Renal cortical epithelial cell (primary cell): ENCODE results near the gene F2R. TPM values are rescaled to one million over a fixed set of nuclear protein-coding genes. Genes with fewer than 3 reads are reported as not detected.

ENCODE experiments used
- DNase-seq: peaks from one replicate; pipeline ENCODE4 v3.0.0-alpha.2; 2011; ENCODE audit warnings: low read depth
- total RNA-seq: library from RNA; depleted of rRNA; stranded (reverse); fragments of >200 nt; gene quantifications from 2 replicates; pipeline ENCODE4 v1.2.3, GENCODE V29; 2014

Gene F2R
- total RNA-seq, 1 donor from 2014 or later: 80.5 TPM

- DNase-seq: peak; percentile 72
Measured at GRCh38 chr5:76690704-76691466, 25.0 kb upstream of the F2R start.

- DNase-seq: peak; percentile 69
Measured at GRCh38 chr5:76691467-76692273, 24.3 kb upstream of the F2R start.

- no peak for DNase-seq
Measured at GRCh38 chr5:76692274-76692540, 23.7 kb upstream of the F2R start.

GRCh38 chr5:76692651-76693050 is 23.3 kb upstream of the F2R start:
- DNase-seq: no peak

DNA sequence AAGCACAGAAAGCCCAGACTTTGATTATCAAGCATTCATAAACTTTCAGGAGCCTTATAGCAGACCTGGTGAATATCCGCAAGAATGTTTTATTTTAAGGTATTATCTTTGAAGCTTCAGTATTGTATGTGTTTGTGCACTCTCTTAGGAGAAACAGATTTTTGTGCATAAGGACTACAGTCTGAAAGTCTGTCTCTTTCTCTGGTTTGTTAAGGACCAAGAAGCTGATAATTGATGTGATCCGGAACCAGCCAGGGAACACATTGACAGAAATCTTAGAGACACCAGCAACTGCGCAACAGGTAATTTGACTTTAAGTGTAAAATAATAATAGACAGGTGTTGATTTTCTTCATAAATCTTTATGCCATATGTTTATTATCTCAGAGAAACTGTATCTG is 22.8 kb upstream of the F2R start:
- DNase-seq: no peak

GRCh38 chr5:76694317-76694716 is 21.6 kb upstream of the F2R start:
- no peak for DNase-seq

DNA sequence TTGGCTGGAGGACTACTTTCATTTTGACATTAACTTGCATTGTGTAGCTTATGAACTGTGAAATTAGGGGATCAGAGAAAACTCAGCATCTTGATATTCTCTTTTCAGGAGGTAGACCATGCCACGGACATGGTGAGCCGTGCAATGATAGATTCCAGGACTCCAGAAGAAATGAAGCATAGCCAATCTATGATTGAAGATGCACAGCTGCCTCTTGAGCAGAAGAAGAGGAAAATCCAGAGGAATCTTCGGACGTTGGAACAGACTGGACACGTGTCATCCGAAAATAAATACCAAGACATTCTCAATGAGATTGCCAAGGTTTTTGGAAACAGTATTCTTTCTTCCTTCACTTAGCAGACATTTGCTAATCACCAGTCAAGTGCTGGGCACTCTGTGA is 20.6 kb upstream of the F2R start:
- DNase-seq: no peak

- DNase-seq: no peak
Measured at GRCh38 chr5:76696251-76696650, 19.7 kb upstream of the F2R start.

DNA sequence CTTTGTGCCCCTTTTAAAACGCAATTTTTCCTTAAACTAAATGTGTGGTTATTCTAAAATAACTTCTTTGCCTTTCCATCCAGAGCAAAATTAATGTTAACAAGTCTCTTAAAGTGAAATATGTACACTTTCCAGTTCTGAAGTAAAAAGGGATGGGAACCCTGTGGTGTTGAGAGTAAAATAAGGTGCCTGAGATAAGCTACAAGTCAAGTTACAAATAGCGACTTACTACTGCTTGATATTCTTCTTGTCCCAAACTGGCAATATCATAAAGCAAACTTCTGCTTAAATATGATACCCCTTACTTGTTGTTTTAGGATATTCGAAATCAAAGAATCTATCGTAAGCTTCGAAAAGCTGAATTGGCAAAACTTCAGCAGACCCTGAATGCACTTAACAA is 18.3 kb upstream of the F2R start:
- DNase-seq: no peak

DNA sequence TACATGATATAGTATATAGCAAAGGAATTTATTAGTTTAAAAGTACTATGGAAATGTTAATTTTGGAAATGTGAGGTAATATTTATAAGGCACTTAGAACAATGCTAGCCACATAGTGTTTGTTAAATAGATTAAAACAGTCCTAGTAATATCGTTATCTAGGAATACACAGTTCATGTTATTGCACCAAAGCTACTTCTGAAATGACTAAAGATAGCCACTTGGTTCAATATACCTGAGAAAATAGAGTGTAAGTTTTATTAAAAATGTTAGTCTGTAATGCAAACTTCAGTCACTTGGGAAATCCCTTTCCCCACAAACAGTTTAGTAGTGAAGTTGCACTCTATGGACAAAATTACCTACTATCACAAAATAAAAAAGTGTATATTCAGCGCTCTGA is 15.4 kb upstream of the F2R start:
- no peak for DNase-seq

DNA sequence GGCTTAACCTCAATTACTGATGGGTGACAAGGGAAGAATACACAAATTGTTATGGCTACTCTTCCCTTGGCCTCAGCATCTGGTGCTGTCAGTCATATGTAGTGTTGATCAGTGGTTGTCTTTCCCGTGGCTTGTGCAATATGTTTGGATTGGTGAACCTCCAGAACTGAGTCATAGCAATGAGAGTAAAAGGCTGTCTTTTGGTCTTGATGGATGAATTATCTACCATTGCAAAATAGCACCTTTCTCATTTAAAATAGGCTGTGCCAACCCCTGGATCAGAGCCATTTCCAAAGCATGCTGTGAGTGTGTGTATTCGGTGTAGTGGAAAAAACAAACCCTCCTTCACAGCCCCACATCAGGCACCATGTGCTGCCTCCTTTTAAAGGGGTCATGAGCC is 14.6 kb upstream of the F2R start:
- DNase-seq: peak; percentile 97

- no peak for DNase-seq
Measured at GRCh38 chr5:76703707-76704106, 12.2 kb upstream of the F2R start.

- DNase-seq: no peak
Measured at GRCh38 chr5:76704131-76704663, 11.7 kb upstream of the F2R start.

- DNase-seq: no peak
Measured at GRCh38 chr5:76705574-76705973, 10.4 kb upstream of the F2R start.

- peak; percentile 83 for DNase-seq
Measured at GRCh38 chr5:76709762-76710161, 6.2 kb upstream of the F2R start.

DNA sequence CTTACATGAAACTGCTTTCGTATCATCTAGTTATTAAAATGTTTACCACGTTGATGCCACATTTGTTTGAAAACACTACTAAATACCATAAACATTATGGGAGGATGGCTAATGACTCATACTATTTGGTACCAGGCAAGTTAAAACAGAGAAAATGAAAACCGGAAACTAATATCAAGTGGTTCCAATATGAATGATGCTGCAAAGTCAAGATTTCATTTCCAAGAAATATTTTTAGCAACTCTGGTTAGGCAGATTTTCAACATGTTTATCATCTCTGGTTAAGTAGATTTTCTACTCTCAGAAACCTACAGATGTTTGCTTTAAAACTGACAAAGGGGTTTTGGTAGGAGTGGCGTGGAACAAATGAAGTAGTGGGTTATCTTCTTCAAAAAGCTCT is 4.9 kb upstream of the F2R start:
- no peak for DNase-seq

- no peak for DNase-seq
Measured at GRCh38 chr5:76714751-76715485, 1.0 kb upstream of the F2R start.

DNA sequence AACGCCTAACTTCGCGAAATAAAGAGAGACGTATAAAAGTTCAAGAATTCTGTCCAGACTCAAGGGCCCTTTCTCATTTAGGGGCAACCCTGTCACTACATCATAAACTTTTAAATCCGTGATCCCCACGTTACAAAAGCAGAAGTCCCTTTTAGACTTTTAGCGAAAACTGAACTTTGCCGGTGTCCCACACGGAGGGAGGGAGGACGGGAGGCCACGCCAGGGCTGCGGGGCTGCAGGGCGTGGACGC is 515 bp upstream of the F2R start:
- DNase-seq: no peak

DNA sequence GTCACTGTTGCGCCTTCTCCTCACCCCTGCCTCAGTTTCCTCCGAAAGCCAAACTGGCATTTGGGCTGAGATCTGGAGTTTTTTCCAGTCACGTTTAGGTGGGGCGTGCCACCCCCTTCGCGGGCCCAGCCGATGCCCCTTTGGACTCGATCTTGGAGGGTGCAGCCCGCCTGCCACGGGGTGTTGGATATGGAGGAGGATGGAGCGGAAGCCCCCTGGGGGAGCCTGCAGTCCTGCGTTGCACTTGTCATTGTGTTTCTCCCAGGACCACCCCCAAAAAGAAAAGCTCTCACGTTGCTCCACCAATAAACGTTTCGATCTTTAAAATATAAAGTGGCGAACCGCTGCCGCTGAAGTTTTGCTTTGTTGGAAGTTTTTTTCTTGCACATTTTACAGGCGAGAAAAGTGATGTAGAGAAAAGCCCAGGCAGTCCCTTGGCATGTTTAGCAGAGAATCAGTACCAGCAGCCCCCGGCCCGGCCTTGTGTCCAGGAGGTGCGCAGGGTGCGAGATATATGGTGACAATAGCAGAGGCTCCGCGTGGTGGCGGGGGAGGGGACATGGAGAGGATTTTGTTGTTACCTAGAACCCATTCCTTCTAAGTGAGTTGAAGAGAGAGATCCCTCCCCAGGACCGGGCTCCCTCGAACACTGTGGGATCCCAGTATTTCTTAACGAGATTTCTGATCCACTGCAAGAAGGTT is 681 bp downstream of the F2R start:
- no peak for DNase-seq

DNA sequence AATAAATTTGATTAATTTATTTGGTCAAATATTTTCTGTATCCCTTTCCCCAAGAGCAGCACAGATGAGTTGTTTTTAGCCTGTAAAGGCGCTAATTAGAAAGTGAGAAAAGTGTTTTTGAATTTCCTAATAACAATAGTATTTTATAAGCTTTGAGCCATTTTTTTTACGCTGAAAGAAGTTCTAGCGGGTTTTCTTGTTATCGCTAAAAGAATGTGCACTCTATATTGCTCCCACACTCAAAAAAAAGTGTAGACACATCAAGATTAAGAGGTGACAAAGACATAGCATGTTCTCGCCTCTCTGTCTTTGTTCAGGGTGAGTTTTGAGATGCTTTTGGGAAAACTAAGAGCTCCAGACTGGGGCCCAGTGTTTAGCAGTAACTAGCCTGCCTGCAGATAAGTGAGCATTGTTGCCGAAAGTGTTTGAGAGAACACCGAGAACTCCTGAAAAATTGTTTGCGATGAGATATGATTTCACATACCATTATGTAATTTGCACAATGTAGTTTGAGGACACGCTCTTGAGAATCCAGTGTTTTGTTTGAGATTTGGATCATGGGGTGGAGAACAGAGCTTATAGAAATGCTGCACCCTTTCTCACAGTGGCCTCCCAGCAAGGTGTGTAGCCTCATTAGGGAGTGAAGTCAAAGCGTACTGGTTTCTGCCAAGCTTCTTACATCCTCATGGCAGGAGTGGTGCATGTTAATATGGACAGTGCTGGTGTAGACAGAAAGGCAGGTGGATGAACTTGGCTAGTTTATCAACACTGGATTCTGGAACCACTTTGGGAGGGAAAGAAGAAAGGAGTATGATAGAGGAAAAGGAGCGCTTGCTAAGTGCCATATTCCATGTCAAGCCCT is 1.5 kb downstream of the F2R start:
- DNase-seq: no peak

DNA sequence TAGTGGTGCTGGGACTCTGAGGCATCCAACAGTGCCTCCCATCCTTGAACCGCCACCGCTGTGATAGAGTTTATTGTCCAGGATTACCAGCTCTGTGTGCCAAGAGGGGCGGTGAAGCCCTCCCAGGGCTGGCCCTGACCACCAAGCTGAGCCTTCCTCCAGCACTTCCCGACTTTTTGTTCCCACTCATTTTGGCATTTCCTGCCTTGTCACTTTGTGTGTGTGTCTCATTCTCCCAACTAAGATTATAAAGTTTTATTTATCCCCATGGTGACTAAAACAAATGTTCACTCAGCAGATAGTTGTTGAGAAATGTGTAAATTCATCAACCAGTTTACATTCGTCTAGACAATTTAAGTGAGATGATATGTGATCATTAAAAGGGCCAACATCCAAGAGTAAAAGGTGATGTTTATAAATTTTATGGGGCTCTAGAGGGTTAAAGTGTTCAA is 2.5 kb downstream of the F2R start:
- DNase-seq: no peak
